ENCODE measurements around the gene CCDC142. TPM values are rescaled to one million over a fixed set of nuclear protein-coding genes. Genes with fewer than 3 reads are reported as not detected.

CCDC142 gene
- total and polyA plus RNA-seq, 3 experiments from 2014 or later = 9.7 to 22.8 (median 20.3) TPM

GRCh38 chr2:74504591-74504990 lies 21.8 kb upstream of the CCDC142 start:
- ChIA-PET CTCF (interaction anchor here (1.8 to 2.1 kb wide), 3 partner anchors 9 to 27 kb away, joined by 5 to 10 read pairs (median 6); partner anchors contain the start of genes CCDC142 and TTC31), POLR2A (interaction anchor here (1.5 to 2.4 kb wide), 2 partner anchors 8 to 32 kb away, joined by 3 to 7 read pairs; partner anchors contain the start of gene MRPL53)
- no peak for DNase-seq
- peaks cover 9% of the 10 kb centered on the region for H3K36me3 ChIP-seq (ENCODE audit: insufficient read depth, low read length)
- no peaks in the 10 kb centered on the region for H3K9me3 ChIP-seq (ENCODE audit: low read length)
- Mint-ChIP-seq H3K27ac (peak overlapping the region in 1 of 8 donors; percentile 54), H3K36me3 (peaks cover 10 to 33% (median 24%) of the 10 kb centered on the region in 3 donors), H3K4me3 (peak overlapping the region in 6 of 7 donors; percentile 21 to 73 (median 56)), H3K9me3 (peaks cover 0 to 4% (median 0%) of the 10 kb centered on the region in 5 donors), H3K4me1 (peaks cover 44 to 74% (median 64%) of the 10 kb centered on the region in 3 donors), H3K27me3 (peaks cover 34 to 65% of the 10 kb centered on the region in 2 donors)
- H3K27ac ChIP-seq (ENCODE audit: low read depth, low read length) = peak overlapping the region; percentile 16
- H3K4me1 ChIP-seq (ENCODE audit: insufficient read depth, low read length) = peaks cover 38% of the 10 kb centered on the region
- H3K4me3 ChIP-seq (ENCODE audit: low read length) = no peak overlapping the region
- peaks cover 10% of the 10 kb centered on the region for H3K27me3 ChIP-seq (ENCODE audit: insufficient read depth, low read length, poor library complexity, severe bottlenecking)

GRCh38 chr2:74503506-74504475 lies 21.0 kb upstream of the CCDC142 start:
- H3K9me3 Mint-ChIP-seq = peaks cover 0 to 4% (median 0%) of the 10 kb centered on the region in 5 donors
- H3K27me3 Mint-ChIP-seq = peaks cover 39 to 69% of the 10 kb centered on the region in 2 donors
- Histone ChIP-seq H3K4me3 (ENCODE audit: low read length) (peak overlapping the region; percentile 50), H3K36me3 (ENCODE audit: insufficient read depth, low read length) (peaks cover 9% of the 10 kb centered on the region), H3K27ac (ENCODE audit: low read depth, low read length) (peak overlapping the region; percentile 64), H3K4me1 (ENCODE audit: insufficient read depth, low read length) (peaks cover 46% of the 10 kb centered on the region), H3K9me3 (ENCODE audit: low read length) (no peaks in the 10 kb centered on the region), H3K27me3 (ENCODE audit: insufficient read depth, low read length, poor library complexity, severe bottlenecking) (peaks cover 15% of the 10 kb centered on the region)
- CTCF ChIA-PET = interaction anchor here (0.9 to 2.1 kb wide), 5 partner anchors 17 to 28 kb away, joined by 3 to 10 read pairs (median 5); partner anchors contain the start of genes AUP1, CCDC142, HTRA2 and TTC31
- H3K36me3 Mint-ChIP-seq = peaks cover 10 to 33% (median 24%) of the 10 kb centered on the region in 3 donors
- H3K4me3 Mint-ChIP-seq = peak overlapping the region; percentile 72 to 80 (median 76)
- POLR2A ChIA-PET = interaction anchor here (0.9 to 2.4 kb wide), 5 partner anchors 9 to 31 kb away, joined by 3 to 7 read pairs (median 3); partner anchors contain the start of genes AUP1, DQX1, HTRA2 and MRPL53
- DNase-seq = no peak
- H3K4me1 Mint-ChIP-seq = peaks cover 49 to 79% (median 67%) of the 10 kb centered on the region in 3 donors
- peak overlapping the region in 1 of 8 donors; percentile 57 for H3K27ac Mint-ChIP-seq

DNA sequence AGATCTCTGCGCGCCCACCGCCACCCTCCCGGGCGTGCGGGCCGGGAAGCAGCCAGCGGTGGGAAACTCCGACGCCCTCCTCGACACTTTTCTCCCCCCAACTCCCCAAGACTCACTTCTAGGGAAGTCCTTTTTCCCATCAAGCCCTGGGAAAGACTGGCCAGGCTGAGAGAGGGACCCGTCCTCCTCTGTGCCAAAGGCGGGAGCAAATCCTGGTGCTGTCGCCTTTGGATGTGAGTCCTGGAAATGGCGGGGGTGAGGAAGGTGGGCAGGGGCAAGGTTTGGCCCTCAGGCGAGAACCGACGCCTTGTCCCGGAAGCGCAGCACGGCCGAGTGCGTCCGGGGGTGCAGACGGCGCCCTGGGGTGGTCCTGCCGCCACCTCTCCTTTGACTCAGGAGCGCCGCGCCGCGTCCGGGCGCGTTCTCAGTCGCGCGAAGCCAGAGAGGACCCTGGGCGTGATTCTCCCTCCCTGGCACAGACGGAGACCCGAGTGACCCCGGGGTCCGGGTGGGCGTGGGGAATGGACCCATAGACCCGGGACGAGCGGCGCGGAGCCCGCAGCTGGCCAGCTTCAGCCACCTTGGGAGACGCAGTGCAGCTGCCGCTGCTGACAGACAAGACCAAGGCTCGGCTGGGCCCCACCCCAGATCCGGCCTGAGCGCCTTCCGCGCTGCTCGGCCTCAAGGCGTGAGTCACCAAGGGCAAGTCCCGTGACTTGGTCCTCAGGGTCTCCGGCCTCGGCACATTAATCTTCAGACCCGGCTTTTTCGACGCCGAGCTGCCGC lies 20.1 kb upstream of the CCDC142 start:
- H3K36me3 Mint-ChIP-seq = peaks cover 9 to 36% (median 24%) of the 10 kb centered on the region in 3 donors
- H3K27ac ChIP-seq (ENCODE audit: low read depth, low read length) = peak overlapping the region; percentile 64
- H3K9me3 Mint-ChIP-seq = peaks cover 0 to 4% (median 0%) of the 10 kb centered on the region in 5 donors
- peaks cover 20% of the 10 kb centered on the region for H3K27me3 ChIP-seq (ENCODE audit: insufficient read depth, low read length, poor library complexity, severe bottlenecking)
- H3K4me3 ChIP-seq (ENCODE audit: low read length) = peak overlapping the region; percentile 50
- peak overlapping the region; percentile 67 to 80 (median 76) for H3K4me3 Mint-ChIP-seq
- H3K4me1 Mint-ChIP-seq = peaks cover 50 to 79% (median 65%) of the 10 kb centered on the region in 3 donors
- H3K36me3 ChIP-seq (ENCODE audit: insufficient read depth, low read length) = peaks cover 9% of the 10 kb centered on the region
- POLR2A ChIA-PET = interaction anchor here (0.5 to 2.4 kb wide), 4 partner anchors 10 to 32 kb away, joined by 3 to 7 read pairs (median 4); partner anchors contain the start of gene DQX1
- no peaks in the 10 kb centered on the region for H3K9me3 ChIP-seq (ENCODE audit: low read length)
- H3K27ac Mint-ChIP-seq = peak overlapping the region in 4 of 8 donors; percentile 5 to 66 (median 43)
- H3K4me1 ChIP-seq (ENCODE audit: insufficient read depth, low read length) = peaks cover 47% of the 10 kb centered on the region
- H3K27me3 Mint-ChIP-seq = peaks cover 45 to 75% of the 10 kb centered on the region in 2 donors
- DNase-seq = peak in 1 of 5 donors; percentile 14
- CTCF ChIA-PET = interaction anchor here (0.9 to 2.1 kb wide), 5 partner anchors 16 to 29 kb away, joined by 3 to 10 read pairs (median 5); partner anchors contain the start of genes AUP1, CCDC142, HTRA2 and TTC31

DNA sequence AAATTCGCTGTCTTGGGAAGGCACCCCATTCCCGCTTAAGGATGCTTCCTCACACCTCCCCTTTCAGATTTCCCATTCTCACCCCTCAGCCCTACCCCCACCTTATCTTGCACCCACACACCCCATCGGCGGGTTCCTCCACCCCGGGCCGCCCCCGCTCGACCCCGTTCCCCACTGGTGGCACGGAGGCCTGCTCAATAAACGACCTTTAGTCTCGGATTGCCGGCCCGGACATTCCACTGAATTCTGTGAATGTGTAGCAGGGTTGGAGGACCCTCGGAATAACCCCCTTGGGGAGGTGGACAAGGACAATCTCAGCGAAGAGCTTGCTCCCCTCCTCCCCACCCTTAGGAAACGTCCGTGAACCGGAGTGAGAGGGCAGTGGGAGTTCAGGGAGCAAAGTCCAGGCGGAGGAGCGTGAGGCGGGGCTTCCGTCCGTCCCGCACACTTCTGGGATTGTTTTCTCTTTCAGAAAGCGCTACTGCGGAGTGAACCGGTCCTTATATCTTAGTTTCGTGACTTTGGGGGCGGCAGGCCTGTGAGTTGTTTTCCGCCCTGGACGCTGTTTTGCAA lies 19.4 kb upstream of the CCDC142 start:
- Histone ChIP-seq H3K27ac (ENCODE audit: low read depth, low read length) (peak overlapping the region; percentile 64), H3K36me3 (ENCODE audit: insufficient read depth, low read length) (peaks cover 9% of the 10 kb centered on the region), H3K4me3 (ENCODE audit: low read length) (peak overlapping the region; percentile 50), H3K9me3 (ENCODE audit: low read length) (no peaks in the 10 kb centered on the region), H3K27me3 (ENCODE audit: insufficient read depth, low read length, poor library complexity, severe bottlenecking) (peaks cover 20% of the 10 kb centered on the region), H3K4me1 (ENCODE audit: insufficient read depth, low read length) (peaks cover 50% of the 10 kb centered on the region)
- no peak for DNase-seq
- CTCF ChIA-PET = no interaction called here
- peaks cover 0 to 2% (median 0%) of the 10 kb centered on the region in 5 donors for H3K9me3 Mint-ChIP-seq
- H3K27ac Mint-ChIP-seq = peak overlapping the region in 3 of 8 donors; percentile 10 to 90 (median 57)
- peak overlapping the region; percentile 67 to 80 (median 76) for H3K4me3 Mint-ChIP-seq
- peaks cover 51 to 78% (median 60%) of the 10 kb centered on the region in 3 donors for H3K4me1 Mint-ChIP-seq
- H3K36me3 Mint-ChIP-seq = peaks cover 7 to 31% (median 21%) of the 10 kb centered on the region in 3 donors
- POLR2A ChIA-PET = no interaction called here
- peaks cover 41 to 75% of the 10 kb centered on the region in 2 donors for H3K27me3 Mint-ChIP-seq

DNA sequence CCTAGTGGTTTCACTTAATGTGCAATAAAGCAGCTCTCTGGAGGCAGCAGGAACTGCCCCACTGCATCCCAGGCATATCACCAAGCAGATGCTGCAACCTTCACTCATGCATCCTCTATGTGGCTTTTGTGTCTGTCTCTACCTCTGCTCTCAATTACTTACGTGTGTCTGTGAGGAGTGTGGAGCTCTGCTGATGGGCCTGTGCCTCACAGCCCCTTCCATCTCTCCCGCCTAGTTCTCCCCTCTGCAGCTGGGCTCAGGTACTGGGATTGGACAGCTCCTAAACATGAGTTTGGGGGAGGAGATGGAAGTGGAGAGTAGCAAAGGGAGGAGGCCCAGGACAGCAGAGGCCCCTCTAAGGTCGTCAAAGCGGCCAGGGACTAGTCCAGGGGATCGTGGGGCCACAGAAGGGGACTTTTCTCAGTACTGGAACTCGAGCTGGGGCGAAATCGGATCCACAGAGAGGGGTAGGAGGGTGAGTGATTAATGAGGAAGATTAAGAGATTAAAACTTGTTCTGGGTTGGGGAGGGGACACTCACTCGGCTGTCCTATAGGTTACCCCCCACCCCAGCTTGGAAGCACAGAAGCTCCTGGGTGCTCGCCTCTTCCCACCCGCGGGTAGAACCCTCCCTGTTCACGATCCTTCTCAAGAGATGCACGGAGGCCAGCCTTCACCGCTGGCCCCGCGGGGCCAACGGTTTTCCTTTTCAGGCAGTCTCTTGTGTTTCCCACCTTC lies 18.7 kb upstream of the CCDC142 start:
- Histone ChIP-seq H3K27me3 (ENCODE audit: insufficient read depth, low read length, poor library complexity, severe bottlenecking) (peaks cover 20% of the 10 kb centered on the region), H3K36me3 (ENCODE audit: insufficient read depth, low read length) (peaks cover 9% of the 10 kb centered on the region), H3K27ac (ENCODE audit: low read depth, low read length) (no peak overlapping the region), H3K9me3 (ENCODE audit: low read length) (no peaks in the 10 kb centered on the region), H3K4me1 (ENCODE audit: insufficient read depth, low read length) (peaks cover 43% of the 10 kb centered on the region), H3K4me3 (ENCODE audit: low read length) (no peak overlapping the region)
- peak overlapping the region in 1 of 8 donors; percentile 57 for H3K27ac Mint-ChIP-seq
- H3K9me3 Mint-ChIP-seq = peaks cover 0 to 2% (median 0%) of the 10 kb centered on the region in 5 donors
- DNase-seq = no peak
- ChIA-PET CTCF (interaction anchor here (0.6 to 1.5 kb wide), 3 partner anchors 9 to 16 kb away, joined by 3 to 5 read pairs (median 3); partner anchors contain the start of gene TLX2), POLR2A (interaction anchor here (0.6 kb wide), 2 partner anchors 26 to 28 kb away, joined by 4 read pairs; partner anchors contain the start of gene HTRA2)
- H3K27me3 Mint-ChIP-seq = peaks cover 40 to 71% of the 10 kb centered on the region in 2 donors
- peaks cover 44 to 70% (median 53%) of the 10 kb centered on the region in 3 donors for H3K4me1 Mint-ChIP-seq
- peaks cover 4 to 24% (median 19%) of the 10 kb centered on the region in 3 donors for H3K36me3 Mint-ChIP-seq
- H3K4me3 Mint-ChIP-seq = peak overlapping the region in 6 of 7 donors; percentile 67 to 77 (median 74)

- CTCF ChIA-PET = interaction anchor here (1.2 to 1.8 kb wide), 6 partner anchors 10 to 87 kb away, joined by 3 to 7 read pairs (median 4); partner anchors contain the start of genes CCDC142, TLX2 and TTC31
- POLR2A ChIA-PET = interaction anchor here (0.6 kb wide), 1 partner anchor 12 kb away, joined by 3 read pairs; no protein-coding TSS in a partner anchor
- peaks cover 35% of the 10 kb centered on the region for H3K4me1 ChIP-seq (ENCODE audit: insufficient read depth, low read length)
- H3K36me3 ChIP-seq (ENCODE audit: insufficient read depth, low read length) = peaks cover 9% of the 10 kb centered on the region
- H3K27me3 ChIP-seq (ENCODE audit: insufficient read depth, low read length, poor library complexity, severe bottlenecking) = peaks cover 20% of the 10 kb centered on the region
- Mint-ChIP-seq H3K27ac (peak overlapping the region in 1 of 8 donors; percentile 36), H3K4me3 (peak overlapping the region in 3 of 7 donors; percentile 18 to 72 (median 26)), H3K27me3 (peaks cover 40 to 66% of the 10 kb centered on the region in 2 donors), H3K36me3 (peaks cover 3 to 19% (median 13%) of the 10 kb centered on the region in 3 donors), H3K9me3 (peaks cover 0 to 2% (median 0%) of the 10 kb centered on the region in 5 donors), H3K4me1 (peaks cover 40 to 63% (median 47%) of the 10 kb centered on the region in 3 donors)
- DNase-seq = no peak
- H3K9me3 ChIP-seq (ENCODE audit: low read length) = no peaks in the 10 kb centered on the region
- H3K4me3 ChIP-seq (ENCODE audit: low read length) = no peak overlapping the region
- no peak overlapping the region for H3K27ac ChIP-seq (ENCODE audit: low read depth, low read length)
Observed at GRCh38 chr2:74500578-74500946, 17.8 kb upstream of the CCDC142 start.
